ENCODE data around the gene HORMAD2.

Gene HORMAD2

GRCh38 chr22:30167734-30168133 is 87.5 kb downstream of the HORMAD2 start:
- no peak for DNase-seq (ENCODE audit: low read depth)

- DNase-seq (ENCODE audit: low read depth): no peak
These were observed 88.7 kb downstream of the HORMAD2 start for GRCh38 chr22:30169002-30169401.

- no peak for DNase-seq (ENCODE audit: low read depth)
These were observed 89.9 kb downstream of the HORMAD2 start for GRCh38 chr22:30170129-30170528.

DNA sequence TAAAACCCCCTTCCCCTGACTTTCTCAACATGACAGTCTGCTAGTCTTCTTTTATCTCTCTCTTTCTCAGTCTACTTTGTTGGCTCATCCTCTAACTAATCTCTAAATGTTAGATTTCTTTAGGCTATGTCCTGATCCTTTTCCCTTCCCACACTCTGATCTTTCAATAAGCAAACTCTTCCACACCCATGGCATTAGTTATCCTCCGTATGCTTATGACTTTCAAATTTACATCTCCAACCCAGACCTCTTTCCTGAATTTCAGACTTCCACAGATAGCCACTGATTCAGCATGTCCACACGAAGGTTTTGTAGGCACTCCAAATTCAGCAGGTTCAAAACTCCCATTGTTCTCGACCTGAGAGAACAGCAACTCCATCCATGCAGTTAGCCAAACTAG is 90.7 kb downstream of the HORMAD2 start:
- DNase-seq (ENCODE audit: low read depth): no peak

DNA sequence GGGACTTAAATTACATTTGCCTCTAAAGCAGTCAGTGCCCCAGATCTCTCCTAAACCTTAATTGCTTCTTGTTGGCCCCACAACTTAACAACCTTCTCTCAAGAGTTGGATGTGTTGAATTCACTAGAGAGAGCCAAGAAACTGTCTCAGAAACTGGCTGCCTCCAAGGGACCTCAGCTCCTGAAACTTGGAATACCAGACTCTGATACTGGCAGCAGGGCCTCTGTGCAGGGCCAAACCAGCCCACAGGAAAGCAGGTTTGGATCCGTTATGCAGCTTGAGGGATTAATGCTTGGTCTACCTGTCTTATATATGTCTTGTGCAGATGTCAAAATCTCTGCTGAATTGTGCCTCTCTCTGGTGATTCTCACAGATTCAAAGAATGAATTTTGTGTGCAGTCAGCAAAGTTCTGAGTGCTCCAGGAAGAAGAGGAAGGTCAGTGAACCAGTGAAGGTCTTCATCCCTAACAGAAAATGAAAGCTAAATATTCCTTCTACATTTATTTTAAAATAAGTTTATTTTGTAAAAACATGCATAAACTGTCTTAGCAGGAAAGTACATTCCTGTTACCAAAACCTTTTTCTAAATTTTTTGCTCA is 95.5 kb downstream of the HORMAD2 start:
- no peak for DNase-seq (ENCODE audit: low read depth)

DNA sequence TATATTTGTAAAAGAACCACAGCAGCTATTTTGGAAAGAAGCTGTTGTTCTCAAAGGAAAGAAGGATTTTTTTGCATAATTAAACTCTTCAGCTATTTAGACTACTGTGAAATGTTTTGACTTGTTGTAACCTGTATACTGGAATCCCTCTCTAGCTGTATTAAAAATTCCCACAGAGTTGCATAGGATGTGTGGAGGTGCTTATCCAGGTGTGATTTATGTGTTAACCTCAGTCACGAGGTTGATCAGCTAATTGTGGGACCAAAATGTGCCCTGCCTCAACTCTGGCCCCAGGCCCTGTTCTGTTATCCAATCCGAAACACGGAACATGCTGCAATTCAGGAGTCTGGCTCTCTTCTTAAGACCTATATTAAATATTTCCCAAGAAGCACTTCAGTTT is 96.2 kb downstream of the HORMAD2 start:
- no peak for DNase-seq (ENCODE audit: low read depth)

- DNase-seq (ENCODE audit: low read depth): no peak
These were observed 98.2 kb downstream of the HORMAD2 start for GRCh38 chr22:30178181-30179126.

DNA sequence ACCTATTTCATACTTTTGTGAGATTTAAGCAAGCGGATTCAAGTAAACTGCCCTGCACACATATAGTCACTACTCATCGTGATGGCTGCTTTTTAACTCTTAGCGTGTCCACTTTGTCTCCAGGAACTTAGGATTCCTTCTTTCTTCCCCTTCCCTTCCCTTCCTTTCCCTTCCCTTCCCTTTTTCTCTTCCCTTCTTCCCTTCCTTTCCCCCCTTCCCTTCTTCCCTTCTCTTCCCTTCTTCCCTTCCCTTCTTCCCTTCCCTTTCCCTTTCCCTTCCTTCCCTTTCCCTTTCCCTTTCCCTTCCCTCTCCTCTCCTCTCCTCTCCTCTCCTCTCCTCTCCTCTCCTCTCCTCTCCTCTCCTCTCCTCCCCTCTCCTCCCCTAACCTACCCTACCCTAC is 100.4 kb downstream of the HORMAD2 start:
- no peak for DNase-seq (ENCODE audit: low read depth)

DNA sequence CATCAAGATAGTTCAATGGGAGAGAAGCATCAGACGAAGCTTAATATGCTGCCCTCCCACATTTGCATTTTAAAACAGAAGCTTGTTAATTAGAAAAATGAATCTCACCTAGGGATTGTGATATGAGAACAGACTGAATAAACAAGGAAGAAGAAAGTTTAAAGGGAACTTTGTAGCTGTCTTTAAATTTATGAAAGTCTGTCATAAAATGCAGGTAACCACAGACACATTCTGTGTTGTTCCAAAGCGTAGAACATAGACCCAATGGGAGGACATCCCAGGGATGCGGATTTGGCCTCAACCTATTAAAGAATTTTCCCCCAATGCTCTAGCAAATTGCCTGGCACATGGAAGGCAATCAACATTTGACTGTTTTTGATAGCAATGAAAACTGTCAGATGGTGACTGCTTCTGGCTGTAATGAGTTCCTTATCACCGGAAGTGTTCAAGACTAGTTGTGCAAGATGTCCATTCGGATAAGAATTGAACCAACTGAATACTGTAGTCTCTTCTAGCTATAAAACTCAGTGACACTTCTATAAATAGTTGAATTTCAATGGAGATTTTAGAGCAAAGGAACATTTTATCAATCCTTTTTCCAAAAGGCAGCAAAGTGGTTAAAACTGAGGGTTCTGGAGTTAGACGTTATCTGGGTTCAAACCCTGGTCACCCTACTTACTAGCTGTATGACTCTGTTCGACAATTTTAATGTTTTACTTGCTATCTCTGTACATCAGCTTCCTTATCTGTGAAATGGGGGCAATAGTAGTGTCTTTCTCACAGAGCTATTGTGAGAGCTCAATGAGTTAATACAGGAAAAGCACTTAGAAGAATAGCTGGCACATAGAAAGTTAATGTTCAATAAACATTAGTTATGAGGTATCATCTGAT is 101.4 kb downstream of the HORMAD2 start:
- DNase-seq (ENCODE audit: low read depth): no peak

GRCh38 chr22:30182350-30182745 is 102.1 kb downstream of the HORMAD2 start:
- DNase-seq (ENCODE audit: low read depth): no peak

DNA sequence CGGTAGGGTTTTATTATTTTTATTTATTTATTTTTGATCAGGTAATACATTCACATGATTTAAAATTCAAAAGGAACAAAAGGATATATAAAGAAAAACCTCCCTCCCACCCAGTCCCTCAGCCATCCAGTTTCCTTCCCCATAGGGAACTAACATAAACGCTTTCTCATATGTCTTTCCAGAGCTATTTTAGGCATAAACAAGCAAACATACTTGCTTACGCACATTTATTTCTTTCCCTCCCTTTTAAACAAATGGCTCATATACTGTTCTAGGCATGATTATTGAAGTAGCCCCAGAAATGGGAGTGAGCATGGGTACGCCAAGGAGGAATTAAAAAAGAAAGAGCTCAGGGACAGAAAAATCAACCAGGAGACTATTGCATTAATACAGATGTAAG is 102.6 kb downstream of the HORMAD2 start:
- DNase-seq (ENCODE audit: low read depth): no peak

DNA sequence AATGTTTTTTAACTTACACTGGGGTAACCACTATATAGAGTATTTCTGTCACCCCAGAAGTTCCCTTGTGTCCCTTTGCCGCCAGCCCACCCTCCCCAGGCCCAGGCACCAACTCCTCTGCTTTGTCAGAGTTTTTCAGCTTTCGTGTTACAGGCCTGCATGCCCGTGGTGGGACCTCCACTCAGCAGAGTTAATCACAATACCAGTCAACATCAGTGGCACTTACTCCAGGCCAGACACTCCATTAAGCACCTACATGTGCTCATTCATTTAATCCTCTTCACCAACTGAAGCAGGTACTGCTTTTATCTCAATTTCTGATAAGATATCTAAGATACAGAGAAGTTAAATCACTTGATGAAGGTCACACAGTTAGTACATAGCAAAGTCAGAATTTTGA is 103.0 kb downstream of the HORMAD2 start:
- no peak for DNase-seq (ENCODE audit: low read depth)

GRCh38 chr22:30183861-30184278 is 103.6 kb downstream of the HORMAD2 start:
- no peak for DNase-seq (ENCODE audit: low read depth)

GRCh38 chr22:30185129-30185528 is 104.9 kb downstream of the HORMAD2 start:
- DNase-seq (ENCODE audit: low read depth): no peak

DNA sequence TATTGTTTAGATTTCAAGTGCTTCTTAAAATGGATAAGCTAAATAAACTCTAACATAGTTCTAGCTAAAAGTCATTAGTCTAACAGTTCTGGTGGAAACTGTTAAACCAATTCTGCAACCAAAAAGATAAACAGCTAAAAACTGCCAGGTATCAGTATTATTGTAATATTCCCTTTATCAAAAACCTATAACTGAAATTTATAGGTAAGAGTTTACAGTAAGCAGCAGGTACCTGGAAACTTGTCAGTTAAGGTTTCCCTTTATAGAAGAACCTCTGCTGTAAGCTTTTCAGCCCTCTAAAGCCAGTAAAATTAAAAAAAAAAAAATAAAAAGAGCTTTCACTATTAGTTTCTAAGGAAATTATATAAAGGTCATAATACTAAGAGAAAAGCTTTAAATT is 105.3 kb downstream of the HORMAD2 start:
- DNase-seq (ENCODE audit: low read depth): no peak

- DNase-seq (ENCODE audit: low read depth): no peak
These were observed 105.8 kb downstream of the HORMAD2 start for GRCh38 chr22:30186041-30186440.

DNA sequence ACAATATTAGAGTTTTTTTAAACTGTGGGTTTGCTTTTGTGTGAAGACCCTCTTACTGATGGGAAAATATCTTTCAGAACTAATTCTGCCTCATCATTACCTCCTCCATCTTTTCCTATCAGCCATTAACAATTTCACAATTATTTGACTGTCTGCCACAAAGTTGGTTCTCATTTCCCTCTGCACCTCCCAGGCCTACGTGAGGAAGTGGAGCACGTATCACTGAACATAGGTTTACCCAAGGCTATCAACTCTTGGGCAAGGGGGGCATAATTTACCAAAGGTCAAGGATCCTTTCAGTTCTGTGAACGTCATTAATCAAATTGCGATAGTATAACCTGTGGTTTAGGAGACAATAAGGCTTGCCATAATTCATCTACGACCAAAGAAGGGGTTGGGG is 106.2 kb downstream of the HORMAD2 start:
- DNase-seq (ENCODE audit: low read depth): no peak

- DNase-seq (ENCODE audit: low read depth): no peak
These were observed 106.8 kb downstream of the HORMAD2 start for GRCh38 chr22:30187094-30187493.

- DNase-seq (ENCODE audit: low read depth): no peak
These were observed 107.5 kb downstream of the HORMAD2 start for GRCh38 chr22:30187529-30188407.

- no peak for DNase-seq (ENCODE audit: low read depth)
These were observed 108.6 kb downstream of the HORMAD2 start for GRCh38 chr22:30188911-30189310.

DNA sequence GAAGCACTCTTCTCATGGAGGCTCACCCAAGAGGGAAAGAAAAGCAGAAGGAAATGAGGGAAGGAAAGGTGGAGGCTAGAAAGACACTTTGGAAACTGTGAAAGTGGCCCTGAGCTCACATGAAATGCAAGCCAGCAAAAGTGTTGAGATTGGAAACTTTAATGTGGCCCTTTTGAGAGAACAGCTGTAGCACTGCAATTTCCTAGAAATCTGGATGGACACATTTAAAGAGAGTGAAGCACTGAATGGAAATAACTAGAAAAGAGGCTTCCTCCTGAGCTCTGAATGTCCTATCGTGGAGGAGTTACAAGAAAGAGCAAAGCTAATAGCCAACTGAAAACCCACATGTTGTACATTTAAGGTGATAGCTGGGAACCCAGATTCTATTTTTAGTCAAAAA is 110.3 kb downstream of the HORMAD2 start:
- no peak for DNase-seq (ENCODE audit: low read depth)
